Middle frontal gyrus (tissue), 1 donor: ENCODE measurements around the gene ERFE.

Source experiments
- DNase-seq: peaks from one replicate; pipeline ENCODE4 v3.0.0-alpha.2; 2015; ENCODE audit warnings: low spot score; ENCODE audit errors: extremely low spot score

Gene ERFE

GRCh38 chr2:238155051-238155760 lies 3.6 kb upstream of the ERFE start:
- no peak for DNase-seq

GRCh38 chr2:238155761-238156694 lies 2.7 kb upstream of the ERFE start:
- no peak for DNase-seq

GRCh38 chr2:238157506-238158017 lies 1.2 kb upstream of the ERFE start:
- DNase-seq, result no peak

DNA sequence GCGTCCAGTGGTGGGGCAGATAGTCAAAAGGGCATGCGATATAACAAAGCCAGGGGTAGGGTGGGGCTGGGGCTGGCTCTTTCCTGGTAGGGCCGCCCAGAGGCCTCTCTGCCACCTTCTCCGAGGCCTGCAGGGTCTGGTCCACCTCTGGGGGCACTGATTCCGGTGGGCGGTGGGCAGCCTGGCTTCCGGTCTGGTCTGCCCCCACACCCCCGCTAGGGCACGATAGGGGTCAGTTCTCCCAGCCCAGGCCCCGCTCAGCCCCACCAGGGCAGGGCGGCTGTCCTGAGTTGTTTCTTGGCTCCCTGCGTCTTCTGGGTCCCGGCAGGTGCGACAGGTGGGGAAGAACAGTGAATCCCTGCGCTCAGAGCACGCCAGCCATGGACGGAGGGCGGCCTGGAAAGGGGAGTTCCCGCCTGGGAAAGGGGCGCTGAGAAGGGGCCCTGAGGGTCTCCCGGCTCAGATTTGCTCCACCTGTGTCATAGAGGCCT lies 707 bp upstream of the ERFE start:
- DNase-seq, result no peak

GRCh38 chr2:238159071-238159539 lies 335 bp downstream of the ERFE start:
- no peak for DNase-seq

GRCh38 chr2:238159661-238160205 lies 963 bp downstream of the ERFE start:
- DNase-seq, result no peak

GRCh38 chr2:238160206-238161129 lies 1.7 kb downstream of the ERFE start:
- DNase-seq, result no peak

GRCh38 chr2:238161291-238162051 lies 2.7 kb downstream of the ERFE start:
- DNase-seq, result no peak

DNA sequence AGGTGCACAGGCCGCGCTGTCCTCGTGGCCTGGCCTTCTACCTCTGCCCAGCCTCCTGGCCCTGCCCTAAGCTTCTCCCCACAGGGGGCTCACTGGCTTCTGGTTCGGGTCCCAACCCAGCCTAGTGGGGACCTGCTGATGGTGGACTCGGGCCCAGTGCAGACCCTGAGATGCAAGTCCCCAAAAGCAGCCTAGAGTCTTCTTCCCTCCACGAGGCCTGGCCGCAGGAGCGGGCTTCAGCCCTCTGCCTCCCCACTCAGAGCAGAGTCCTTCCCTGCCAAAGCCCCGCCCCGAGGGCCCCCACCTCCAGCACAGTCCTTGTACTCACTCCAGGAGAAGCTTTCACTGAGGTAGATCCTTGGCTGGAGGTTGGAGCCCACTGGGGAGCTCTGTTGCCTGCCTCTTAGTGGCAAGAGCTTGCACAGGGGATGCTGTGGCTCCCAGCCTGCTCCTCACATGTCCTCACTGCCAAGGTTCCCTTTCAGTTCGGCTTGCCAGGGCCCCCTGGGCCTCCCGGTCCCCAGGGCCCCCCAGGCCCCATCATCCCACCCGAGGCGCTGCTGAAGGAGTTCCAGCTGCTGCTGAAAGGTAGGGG lies 3.6 kb downstream of the ERFE start:
- DNase-seq, result no peak

GRCh38 chr2:238162846-238163441 lies 4.2 kb downstream of the ERFE start:
- no peak for DNase-seq

GRCh38 chr2:238163481-238164198 lies 4.9 kb downstream of the ERFE start:
- DNase-seq, result no peak

- DNase-seq, result no peak
These were observed 6.1 kb downstream of the ERFE start for GRCh38 chr2:238164906-238165287.

DNA sequence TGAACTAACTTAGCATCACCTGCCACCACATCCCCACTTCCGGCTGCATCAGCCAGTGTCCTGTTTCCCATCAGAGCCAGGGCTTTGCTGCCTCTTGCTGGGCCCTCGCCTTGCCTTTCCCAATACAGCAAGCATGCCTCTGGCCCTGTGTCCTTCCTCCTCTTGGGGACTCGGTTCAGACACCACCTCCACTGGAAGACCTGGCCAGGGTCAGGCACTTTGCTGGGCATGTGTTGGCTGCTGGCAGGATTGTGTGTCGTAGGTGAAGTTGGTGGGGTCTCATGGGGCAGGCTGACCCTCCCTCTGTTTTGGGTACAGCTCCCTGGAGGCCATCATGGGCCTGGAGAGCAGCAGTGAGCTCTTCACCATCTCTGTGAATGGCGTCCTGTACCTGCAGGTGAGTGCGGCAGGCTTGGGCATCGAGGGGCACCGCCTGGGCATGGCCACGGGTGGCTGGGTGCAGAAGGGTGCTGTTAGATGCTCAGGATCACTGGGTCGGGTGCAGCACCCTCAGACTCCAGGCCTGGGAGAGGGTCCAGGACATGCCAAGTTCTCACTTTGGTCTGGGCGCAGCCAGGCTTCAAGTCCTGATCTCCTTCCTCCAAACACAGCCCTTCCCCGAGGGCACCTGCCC lies 6.6 kb downstream of the ERFE start:
- no peak for DNase-seq

DNA sequence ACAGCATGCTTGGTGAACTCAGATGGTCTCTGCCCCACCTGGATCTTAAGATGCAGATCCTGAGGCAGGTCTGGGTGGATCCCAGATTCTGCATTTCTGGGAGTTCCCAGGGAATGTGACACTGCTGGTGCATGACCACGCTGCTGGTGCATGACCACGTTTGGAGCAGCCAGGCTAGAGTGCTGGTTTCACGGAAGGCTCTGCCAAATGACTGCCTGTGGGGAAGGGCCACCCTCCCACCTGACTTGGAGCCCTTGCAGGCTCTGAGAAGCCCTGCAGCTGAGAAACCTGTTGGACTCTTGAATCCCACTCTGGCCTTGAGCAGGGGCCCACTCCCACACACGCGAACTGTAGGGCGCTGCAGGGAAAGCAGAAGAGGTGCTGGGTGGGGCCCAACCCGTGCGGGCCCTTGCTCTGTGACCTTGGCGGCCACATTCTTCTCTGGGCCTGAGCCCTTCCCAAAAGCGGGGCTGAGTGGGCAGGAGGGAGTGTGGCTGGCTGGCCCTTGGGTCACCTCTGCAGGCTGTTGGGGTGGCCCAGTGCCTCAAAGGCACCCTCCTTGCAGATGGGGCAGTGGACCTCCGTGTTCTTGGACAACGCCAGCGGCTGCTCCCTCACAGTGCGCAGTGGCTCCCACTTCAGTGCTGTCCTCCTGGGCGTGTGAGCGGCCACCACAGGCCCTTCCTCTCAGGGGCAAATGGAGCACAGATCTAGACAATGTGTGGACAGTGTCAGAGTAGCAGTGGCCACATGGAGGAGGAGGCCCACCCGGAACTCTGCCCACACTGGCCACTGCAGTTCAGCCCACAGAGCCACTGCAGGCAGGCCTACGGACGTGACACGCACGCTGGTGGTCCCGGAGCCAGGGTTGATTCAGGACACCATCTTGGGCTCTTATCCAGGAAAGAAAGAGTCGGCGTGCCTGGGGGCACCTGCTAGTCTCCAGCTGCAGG lies 7.9 kb downstream of the ERFE start:
- DNase-seq, result no peak

DNA sequence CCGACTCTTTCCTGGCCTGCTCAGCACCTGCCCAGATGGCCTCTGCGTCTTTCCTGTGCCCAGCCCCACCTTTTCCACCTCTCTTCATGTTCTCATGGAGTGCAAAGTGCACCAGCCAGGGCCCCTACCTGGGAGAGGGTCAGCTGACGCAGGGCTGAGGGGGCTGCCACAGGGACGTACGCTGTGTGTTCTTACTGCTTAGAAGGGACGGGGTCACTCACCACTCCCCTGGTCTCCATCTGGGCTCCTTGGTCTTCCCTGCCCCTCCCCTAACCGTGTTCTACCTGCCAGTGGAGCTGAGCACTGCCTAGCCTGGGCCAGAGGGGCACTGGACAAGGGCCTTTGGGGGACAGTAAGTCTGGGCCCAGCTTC lies 8.6 kb downstream of the ERFE start:
- DNase-seq, result no peak

GRCh38 chr2:238167761-238168160 lies 9.0 kb downstream of the ERFE start:
- no peak for DNase-seq
